Hepatocyte (in vitro differentiated cells): ENCODE measurements around the gene SLC38A10.

Source experiments
- CTCF ChIP-seq: fragments of 200-600 bp; sonication (generic); IDR thresholded peaks from 2 replicates; pipeline ENCODE4 v1.5.1; 2016; ENCODE audit warnings: antibody characterized with exemption, mild to moderate bottlenecking; ENCODE audit not compliant: poor library complexity
- EZH2 ChIP-seq: fragments of 200-600 bp; sonication (generic); IDR thresholded peaks from 2 replicates; pipeline ENCODE4 v1.6.1; 2016; ENCODE audit warnings: antibody characterized with exemption, mild to moderate bottlenecking, borderline replicate concordance

DNA sequence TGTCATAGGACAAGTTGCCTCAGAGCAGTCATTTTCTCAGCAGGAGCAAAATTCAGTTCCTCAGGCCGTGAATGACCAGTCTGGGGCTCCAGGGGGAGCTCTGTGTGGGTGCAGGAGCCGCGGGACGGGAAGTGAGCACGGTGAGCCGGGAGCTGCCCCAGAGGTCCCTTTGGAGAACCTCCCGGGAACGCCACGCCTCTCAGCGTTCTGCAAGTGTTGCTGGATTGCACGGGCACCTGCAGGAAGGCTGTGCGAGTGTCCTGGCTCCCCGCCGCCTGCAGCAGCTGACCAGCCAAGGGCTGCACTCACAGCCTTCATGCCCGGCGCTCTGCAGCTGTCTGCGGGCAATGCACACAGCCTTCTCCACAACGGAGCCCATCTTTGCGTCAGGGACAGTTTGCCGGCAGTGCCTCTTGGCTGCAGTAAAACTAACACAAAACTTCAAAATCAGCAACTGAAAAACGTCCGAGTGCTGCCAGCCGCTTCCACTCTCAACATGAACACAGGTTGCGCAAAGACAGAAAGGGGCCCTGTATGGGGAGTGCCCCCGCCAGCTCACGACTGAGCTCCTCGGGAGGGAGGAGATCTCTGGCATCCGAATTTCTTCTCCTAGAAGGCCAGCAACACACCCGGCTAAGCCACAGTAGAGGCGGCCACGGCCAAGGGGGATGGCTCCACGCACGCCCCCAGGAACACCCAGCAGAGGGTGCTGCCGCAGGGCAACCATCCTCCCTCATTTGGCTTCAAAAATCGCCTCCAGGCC, 40.0 kb downstream of the SLC38A10 start:
- TF ChIP-seq CTCF (peak; percentile 57), EZH2 (no peak)
